Hippocampal formation (tissue), 2 donors: ENCODE measurements around the gene OPCML.

ENCODE experiments used
- DNase-seq, 2 donors: peaks; one replicate each; lab custom pipeline; 2025; lab: John Stamatoyannopoulos, UW

Gene OPCML

GRCh38 chr11:133503236-133503635, 29.1 kb downstream of the OPCML start:
- no peak for DNase-seq

- no peak for DNase-seq
Observed at GRCh38 chr11:133501643-133502539, 30.4 kb downstream of the OPCML start.

DNA sequence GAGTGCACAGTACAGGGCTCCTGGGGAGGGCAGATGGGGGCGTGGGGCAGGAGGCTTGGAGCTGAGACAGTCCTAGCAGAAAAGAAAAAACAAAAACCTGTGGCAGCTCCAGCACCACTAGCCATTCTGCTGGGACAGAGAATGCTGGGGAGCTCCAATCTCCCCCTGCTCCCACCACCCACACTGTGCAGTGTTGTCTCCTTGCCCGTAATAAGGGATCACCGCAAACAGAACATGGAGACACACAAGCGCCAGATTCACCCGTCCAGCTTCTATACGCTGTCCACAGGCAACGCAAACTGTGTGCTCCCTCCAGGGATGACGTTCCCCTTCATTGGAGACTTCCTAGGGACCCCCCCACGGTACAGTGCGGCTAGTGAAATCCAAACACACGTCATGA, 31.4 kb downstream of the OPCML start:
- DNase-seq: no peak

DNA sequence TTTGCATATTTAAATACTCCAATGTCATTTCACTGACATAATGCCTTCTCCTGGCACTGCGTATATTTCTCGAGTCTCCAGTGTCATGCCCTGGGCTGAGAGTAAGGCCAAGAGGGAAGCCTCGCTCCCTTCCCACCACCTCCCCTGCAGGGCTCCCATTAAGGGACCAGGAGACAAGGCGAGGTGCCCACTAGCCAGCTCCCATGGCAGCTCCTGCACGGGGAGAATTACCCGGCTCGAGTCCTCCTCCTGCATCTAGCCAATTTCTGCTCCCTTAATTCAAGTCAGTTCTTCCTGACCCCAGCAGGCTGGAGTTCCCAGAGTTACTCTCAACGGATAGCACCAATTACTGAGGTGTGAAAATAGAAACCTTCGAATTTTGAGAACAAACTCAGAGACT, 31.9 kb downstream of the OPCML start:
- DNase-seq: no peak

DNA sequence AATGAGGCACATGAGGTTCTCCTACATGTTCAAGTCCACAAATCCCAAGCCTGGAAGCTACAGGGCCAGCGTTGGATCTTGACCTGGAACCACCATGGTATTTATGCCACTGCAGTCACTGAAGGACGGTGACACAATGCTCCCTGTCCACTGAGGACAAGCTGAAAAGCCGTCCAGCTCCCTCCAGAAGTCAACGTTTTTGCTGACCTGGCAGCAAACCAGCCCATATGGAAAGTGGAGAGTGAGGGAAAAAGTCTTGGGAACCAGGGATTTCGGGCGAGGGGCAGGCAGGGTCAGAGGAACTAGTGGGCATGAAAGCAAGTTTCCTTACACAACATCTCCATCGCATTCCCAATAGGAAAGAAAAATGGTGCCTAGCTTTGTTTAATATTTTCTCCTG, 33.3 kb downstream of the OPCML start:
- no peak for DNase-seq

DNA sequence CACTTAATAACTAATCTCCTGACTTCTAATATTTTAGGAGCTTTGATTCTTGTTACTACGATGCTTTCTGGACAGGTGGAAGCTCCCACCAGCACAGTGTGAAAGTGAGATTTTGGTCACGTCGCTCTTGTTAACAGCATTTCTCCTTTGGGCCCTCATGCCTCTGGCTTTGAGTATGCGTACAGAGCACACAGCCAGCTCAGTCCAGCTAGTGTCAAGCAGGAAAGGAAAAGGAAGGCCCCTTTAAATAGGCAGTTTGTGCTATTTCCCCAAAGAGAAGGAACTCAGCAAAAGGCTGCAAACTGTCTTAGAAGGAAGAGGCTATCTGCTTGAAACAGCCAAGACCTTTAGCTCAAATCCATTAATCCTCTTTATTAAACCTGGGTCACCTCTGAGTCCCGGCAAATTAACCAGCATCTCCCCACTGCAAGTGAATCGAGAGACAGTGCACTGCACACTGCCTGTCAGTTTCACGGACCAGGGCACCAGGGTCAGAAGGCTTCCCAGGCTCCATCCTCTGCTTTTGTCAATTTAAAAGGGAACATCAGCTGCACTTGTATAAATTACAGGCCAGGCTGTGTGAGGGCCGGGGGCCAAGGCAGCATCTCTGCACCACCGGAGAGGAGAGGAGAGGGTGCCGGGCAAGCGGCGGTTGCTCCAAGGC, 34.7 kb downstream of the OPCML start:
- DNase-seq: no peak

- no peak for DNase-seq
Observed at GRCh38 chr11:133492895-133493294, 39.4 kb downstream of the OPCML start.

DNA sequence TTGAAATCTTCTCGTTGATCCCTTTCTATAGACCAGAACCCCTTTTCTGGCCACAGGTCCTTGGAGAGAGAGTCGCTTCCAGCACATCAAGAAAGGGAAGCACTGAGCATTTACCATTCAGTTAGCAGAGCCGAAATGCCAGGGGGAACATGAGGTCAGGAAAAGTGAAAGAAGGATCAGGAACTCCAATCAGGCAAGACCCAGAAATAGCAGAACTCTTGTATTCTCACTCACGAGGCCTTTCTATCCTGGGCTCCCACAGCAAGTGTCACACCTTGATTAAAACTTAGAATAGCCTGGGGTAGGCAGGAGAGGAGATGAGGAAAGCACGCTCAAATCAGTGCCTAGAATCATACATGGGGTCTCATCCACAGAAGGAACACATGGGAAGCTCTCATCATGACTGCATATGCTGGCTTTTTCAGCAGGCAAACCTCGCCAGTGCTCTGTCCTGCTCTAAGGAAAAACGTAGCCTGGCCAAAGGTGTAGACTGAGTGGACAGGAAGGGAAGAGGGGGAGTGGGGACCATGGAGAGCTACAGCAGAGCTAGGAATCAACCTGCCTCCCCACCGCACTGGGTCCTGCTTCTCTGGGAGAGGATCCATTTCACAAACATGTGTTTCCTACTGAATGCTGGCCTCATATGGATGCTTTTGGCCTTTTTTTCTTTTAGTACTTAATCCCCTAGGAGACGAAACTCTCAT, 40.5 kb downstream of the OPCML start:
- no peak for DNase-seq

DNA sequence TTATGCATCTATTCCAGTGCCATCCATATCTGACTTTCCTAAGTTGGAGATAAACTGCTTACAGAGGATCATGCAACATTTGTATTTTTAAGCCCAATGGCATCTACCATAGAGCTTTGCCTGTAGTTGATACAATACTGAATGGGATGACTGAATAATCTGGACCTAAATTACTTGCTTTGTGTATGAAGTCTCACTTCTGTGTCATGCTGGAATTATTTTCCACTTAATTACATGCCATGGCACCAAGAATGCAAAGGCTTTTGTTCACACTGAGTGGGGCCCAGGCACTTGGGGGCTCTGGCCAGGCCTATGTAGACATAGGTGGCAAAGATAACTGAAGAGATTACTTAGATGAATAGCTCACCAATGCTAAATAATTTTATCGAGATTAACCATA, 51.6 kb downstream of the OPCML start:
- DNase-seq: no peak

- DNase-seq: no peak
Observed at GRCh38 chr11:133479209-133479608, 53.1 kb downstream of the OPCML start.

DNA sequence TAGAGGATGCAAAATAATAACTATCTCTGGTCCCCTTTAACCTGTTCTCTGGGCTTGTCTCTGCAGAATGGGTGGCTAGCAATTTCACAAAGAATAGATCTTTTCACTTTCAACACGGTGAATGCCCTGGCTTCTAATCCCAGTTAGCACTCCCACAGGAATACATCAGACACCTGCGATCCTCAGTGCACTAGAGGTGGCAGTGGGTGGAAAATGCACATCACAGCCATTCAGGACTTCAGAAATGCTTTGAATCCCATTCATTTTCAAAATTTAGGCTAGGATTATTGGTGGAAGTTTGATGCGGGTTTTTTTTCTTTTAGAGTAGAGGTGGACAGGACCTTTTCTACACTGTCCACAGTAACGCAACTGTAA, 55.1 kb downstream of the OPCML start:
- no peak for DNase-seq

DNA sequence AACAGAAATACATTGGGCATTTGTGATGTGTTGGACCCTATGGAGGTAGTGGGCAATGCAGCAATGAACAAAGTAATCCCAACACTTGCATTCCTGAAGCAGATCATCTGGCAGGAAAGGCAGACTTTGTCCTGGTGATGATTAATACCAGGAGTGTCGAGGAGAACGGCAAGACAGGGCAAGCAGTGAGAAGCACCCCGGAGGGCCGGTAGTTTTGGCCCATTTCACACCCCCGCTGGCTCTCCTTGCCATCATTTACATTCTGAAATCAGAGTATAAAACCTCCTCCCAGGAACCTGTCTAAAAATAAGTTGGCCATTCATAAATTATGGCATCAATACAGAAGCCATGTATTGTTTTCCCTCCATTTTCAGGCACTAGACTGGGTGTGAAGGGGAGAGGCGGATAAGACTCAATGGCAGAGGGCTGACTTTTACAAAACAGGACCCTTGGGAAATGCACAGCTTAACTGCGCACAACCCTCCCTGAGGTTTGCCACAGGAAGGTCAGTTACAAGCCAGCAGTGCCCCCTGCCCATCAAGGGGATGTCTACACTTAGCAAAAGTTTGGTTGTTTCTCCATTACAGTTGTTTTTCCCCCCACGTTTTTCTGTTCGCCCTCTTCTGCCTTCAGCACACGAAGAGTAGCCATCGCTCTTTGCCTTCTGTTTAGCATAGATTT, 55.6 kb downstream of the OPCML start:
- no peak for DNase-seq

DNA sequence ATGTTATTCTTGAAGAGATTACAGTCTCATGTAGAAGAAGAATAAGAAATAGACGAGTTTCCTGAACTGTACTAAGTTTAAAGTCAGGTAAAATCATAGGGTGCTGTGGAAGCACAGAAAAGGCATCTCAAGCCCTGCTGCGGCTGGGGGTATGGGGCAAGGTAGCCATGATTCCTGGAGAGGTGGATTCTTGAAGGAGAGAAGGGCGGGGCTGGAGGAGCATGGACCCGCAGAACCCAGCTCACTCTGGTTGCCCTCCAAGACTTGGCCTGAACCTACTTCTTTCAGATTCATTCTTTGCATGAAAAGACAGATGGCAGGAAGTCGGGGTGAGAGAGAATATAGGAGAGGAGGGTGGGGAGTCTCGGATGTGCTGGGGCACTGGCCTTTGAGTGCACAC, 57.8 kb downstream of the OPCML start:
- DNase-seq: no peak

GRCh38 chr11:133467686-133468085, 64.6 kb downstream of the OPCML start:
- peak in 1 of 2 donors; percentile 35 for DNase-seq

- DNase-seq: no peak
Observed at GRCh38 chr11:133443206-133443747, 89.0 kb downstream of the OPCML start.

- no peak for DNase-seq
Observed at GRCh38 chr11:133441964-133442660, 90.2 kb downstream of the OPCML start.

DNA sequence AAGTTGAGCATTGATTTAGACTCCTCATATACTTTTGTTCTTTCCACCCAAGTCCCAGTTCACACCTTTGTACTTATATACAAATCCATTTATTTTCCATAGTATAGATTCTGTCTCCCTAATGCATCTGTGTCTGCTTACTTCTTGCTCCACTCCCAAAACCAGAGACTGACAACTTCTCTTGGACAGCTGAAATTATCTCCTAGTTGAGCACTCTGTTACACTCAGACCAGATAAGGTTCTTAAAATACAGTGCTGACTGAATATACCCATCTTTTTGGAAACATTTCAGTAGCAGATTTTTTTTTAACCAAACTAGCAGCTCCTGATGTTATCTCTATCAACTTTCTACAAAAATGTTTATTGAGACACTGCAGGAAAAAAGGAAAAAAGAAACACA, 106.3 kb downstream of the OPCML start:
- no peak for DNase-seq

- DNase-seq: no peak
Observed at GRCh38 chr11:133425245-133425644, 107.1 kb downstream of the OPCML start.

DNA sequence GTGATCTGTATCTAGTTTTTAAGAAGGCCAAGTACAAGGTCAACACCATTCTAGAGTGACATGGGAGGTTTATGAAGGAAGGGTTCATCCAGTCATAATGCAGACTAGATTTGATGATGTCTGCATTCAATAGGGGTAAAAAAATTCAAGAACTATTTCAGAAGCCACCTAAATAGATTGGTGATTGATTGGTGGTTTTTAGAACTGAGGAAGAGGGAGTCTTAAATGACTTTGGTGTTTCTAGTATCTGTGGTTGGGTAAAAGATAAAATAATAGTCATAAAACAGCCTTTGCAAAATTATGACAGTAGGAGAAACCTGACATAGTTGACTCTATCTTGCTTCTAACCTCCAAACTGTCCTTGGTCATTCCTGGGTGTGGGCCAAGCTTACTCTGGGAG, 114.1 kb downstream of the OPCML start:
- DNase-seq: no peak

DNA sequence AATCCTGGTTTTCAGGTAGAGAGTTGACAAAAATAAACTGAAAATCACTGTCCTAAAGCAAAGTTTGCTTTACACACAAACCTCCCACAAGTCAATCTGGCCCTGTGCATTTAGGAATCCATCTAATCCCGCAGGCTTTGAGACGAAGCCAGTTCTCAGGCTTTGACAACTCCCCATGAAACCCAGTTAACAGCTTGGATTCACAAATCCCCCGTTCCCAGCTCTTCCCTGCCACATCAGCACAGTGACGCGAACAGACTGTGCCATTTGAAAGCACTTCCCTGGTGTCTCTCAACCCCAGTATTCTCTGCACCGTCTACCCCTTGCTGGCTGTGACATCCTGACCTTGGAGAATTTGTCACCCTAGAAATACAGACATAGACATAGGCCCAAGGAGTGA, 117.8 kb downstream of the OPCML start:
- no peak for DNase-seq

DNA sequence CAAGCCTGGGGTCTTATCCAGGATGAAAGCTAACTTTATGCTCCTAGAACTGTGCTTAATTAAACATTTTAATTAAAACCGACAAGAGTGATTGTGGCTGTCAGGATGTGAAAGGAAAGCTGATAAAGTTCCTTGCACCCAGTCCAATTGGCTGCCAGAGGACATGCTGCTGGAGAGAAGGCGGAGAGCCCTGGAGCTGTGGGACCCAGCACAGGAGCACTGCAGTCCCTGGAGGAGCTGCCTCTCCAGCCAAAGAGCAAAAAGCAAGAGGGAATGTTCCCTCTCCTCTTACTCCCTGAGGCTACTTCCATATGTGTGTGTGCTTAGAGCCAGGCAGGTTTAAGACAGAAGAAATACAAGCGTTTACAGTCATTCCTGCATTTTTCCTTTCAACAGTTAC, 118.6 kb downstream of the OPCML start:
- no peak for DNase-seq
